Transverse colon (tissue), 4 donors: ENCODE results near the gene SCARF1. TPM values are rescaled to one million over a fixed set of nuclear protein-coding genes. Genes with fewer than 3 reads are reported as not detected.
"Not testable (repeated sequence)": the region's sequence is repeated elsewhere in the genome, so short reads cannot be mapped to it uniquely, and the experiment has no call there.

Experiments
- DNase-seq: peaks from one replicate; pipeline ENCODE4 v3.0.0-alpha.2; 2019
- H3K27ac ChIP-seq, 4 donors: fragments of 200-600 bp; sonication (generic); 2 replicates each; pipeline ENCODE4 v1.5.1; 2016 to 2018; ENCODE audit warnings: inconsistent platforms in 4 of 4
- H3K27me3 ChIP-seq: fragments of 200-600 bp; sonication (generic); 2 replicates; pipeline ENCODE4 v1.5.1; 2017; ENCODE audit warnings: inconsistent platforms
- H3K36me3 ChIP-seq, 4 donors: fragments of 200-600 bp; sonication (generic); 2 replicates each; pipeline ENCODE4 v1.5.1; 2017 to 2019; ENCODE audit warnings: inconsistent platforms in 4 of 4
- H3K4me1 ChIP-seq, 4 donors: fragments of 200-600 bp; sonication (generic); 2 replicates each; pipeline ENCODE4 v1.5.1; 2017 to 2020; ENCODE audit warnings: inconsistent platforms in 4 of 4
- H3K4me3 ChIP-seq, 4 donors: fragments of 200-600 bp; sonication (generic); 1 replicate in 1 of 4; 2 replicates in 3 of 4; pipeline versions ENCODE4 v1.5.1 to v1.6.1; 2017 to 2019; ENCODE audit warnings: inconsistent platforms in 4 of 4
- H3K9me3 ChIP-seq, 2 donors: fragments of 200-600 bp; sonication (generic); 2 replicates each; pipeline ENCODE4 v1.5.1; 2017 to 2019; ENCODE audit warnings: inconsistent platforms in 2 of 2
- CTCF ChIP-seq, 5 experiments: fragments of 200-600 bp in 3 of 5; fragments of 450-650 bp in 2 of 5; sonication (generic) in 3 of 5; IDR thresholded peaks; 1 replicate in 2 of 5; 2 replicates in 3 of 5; pipeline ENCODE4 v1.5.1; 2016 to 2017; ENCODE audit warnings: antibody characterized with exemption in 5 of 5, inconsistent platforms in 3 of 5, mild to moderate bottlenecking in 2 of 5, moderate library complexity in 1 of 5
- EP300 ChIP-seq: sonication (generic); formaldehyde crosslinking; IDR thresholded peaks from one replicate; pipeline ENCODE4 v1.6.1; 2017; ENCODE audit warnings: antibody characterized with exemption, low read depth
- POLR2A ChIP-seq: fragments of 450-650 bp; IDR thresholded peaks from one replicate; pipeline ENCODE4 v1.6.1; 2016; ENCODE audit warnings: antibody characterized with exemption, mild to moderate bottlenecking, moderate library complexity
- POLR2AphosphoS5 ChIP-seq, 3 donors: sonication (generic); formaldehyde crosslinking; IDR thresholded peaks; one replicate each; pipeline ENCODE4 v1.6.1; 2016; ENCODE audit warnings: antibody characterized with exemption in 3 of 3
- WGBS, 2 donors: methylation state at CpG; one replicate each; pipeline ENCODE4 v1.1.5; 2018; ENCODE audit warnings: low coverage in 1 of 2; 5-methylcytosine and 5-hydroxymethylcytosine counted together
- in situ Hi-C, 4 donors: fragments of 200-750 bp; cut with MboI; loops; one replicate each; pipeline versions ENCODE4 v1.15.0 to v1.15.1; 2017; ENCODE audit warnings: low sequenced_read_pairs in 3 of 4, low pct_ligation_motif_present in 1 of 4, low pct_unique_long_range_greater_than_20kb in 1 of 4
- intact Hi-C: fragments of 100-400 bp; cut with DNase I; formaldehyde crosslinking; loops from one replicate; pipeline ENCODE4 v1.15.1; 2023; ENCODE audit warnings: low total_unique reads
- total RNA-seq, 4 donors: library from RNA; depleted of rRNA; stranded (reverse); fragments of >200 nt; gene quantifications; one replicate each; pipeline ENCODE4 v1.1.0, GENCODE V29; 2016

SCARF1 gene
- total RNA-seq, 4 donors from 2014 or later: 11.2 to 63.2 (median 16.3) TPM

DNA sequence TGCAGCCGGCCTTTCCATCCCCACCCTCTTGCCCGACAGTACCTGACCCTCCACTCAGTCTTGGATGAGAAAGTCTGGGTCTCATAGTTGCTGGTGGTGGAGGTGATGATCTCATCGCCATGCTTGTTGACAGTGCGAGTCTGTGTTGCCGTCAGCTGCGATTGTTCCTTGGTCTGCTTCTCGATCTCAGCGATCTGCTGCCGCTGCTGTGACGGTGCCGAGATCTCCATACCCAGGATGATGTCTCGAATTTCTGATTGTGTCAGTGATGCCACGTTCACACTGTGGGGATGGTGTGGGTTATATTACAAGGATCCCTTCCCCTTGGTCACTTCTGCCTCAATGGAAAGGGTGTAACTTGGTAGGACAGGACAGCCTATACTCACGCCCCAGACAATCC lies 8.2 kb upstream of the SCARF1 start:
- in situ Hi-C loops: loop anchor here in 1 of 4 donors (25.0 kb wide), 1 partner anchor 384 kb away; the partner anchor contains the start of genes DPH1, OVCA2 and RTN4RL1
- peaks cover 0 to 76% (median 35%) of the 10 kb centered on the region in 4 donors for H3K36me3 ChIP-seq
- no peaks in the 10 kb centered on the region for H3K27me3 ChIP-seq
- no peak for DNase-seq
- WGBS, 2 donors: 84 to 91% methylated on average over 5 to 14 of the region's 14 CpGs
- peaks cover 10 to 17% (median 16%) of the 10 kb centered on the region in 4 donors for H3K4me1 ChIP-seq
- intact Hi-C loops: loop anchor here (10.0 kb wide), 1 partner anchor 61 kb away; the partner anchor contains the start of gene TLCD2
- no peak for TF ChIP-seq EP300
- TF ChIP-seq POLR2A: no peak
- no peak for TF ChIP-seq POLR2AphosphoS5 (IDR thresholded peaks at IDR 0.05)
- TF ChIP-seq CTCF (IDR thresholded peaks at IDR 0.05): no peak
- no peak overlapping the region for H3K27ac ChIP-seq
- H3K9me3 ChIP-seq: no peaks in the 10 kb centered on the region
- H3K4me3 ChIP-seq: no peak overlapping the region

DNA sequence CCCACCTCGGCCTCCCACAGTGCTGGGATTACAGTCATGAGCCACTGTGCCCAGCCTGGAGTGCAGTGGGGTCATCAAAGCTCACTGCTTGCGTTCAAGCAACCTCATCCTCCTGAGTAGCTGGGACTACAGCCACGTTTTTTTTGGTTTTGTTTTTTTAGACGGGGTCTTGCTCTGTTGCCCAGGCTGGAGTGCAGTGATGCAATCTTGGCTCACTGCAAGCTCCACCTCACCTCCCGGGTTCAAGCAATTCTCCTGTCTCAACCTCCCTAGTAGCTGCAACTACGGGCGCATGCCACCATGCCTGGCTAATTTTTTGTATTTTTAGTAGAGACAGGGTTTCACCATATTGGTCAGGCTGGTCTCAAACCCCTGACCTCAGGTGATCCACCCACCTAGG lies 7.3 kb upstream of the SCARF1 start:
- Histone ChIP-seq H3K4me1 (peaks cover 17 to 26% (median 24%) of the 10 kb centered on the region in 4 donors), H3K36me3 (peaks cover 0 to 66% (median 30%) of the 10 kb centered on the region in 4 donors)
- H3K9me3 ChIP-seq, DNase-seq, H3K4me3 ChIP-seq, H3K27ac ChIP-seq, H3K27me3 ChIP-seq: not testable (repeated sequence)
- intact Hi-C loops: loop anchor here (10.0 kb wide), 1 partner anchor 62 kb away; the partner anchor contains the start of gene TLCD2
- 86 to 94% methylated on average over 6 to 7 of the region's 7 CpGs for WGBS, 2 donors
- in situ Hi-C loops: loop anchor here in 1 of 4 donors (25.0 kb wide), 1 partner anchor 385 kb away; the partner anchor contains the start of genes DPH1, OVCA2 and RTN4RL1

- Histone ChIP-seq H3K4me1 (peaks cover 24 to 35% (median 31%) of the 10 kb centered on the region in 4 donors), H3K4me3 (no peak overlapping the region), H3K9me3 (no peaks in the 10 kb centered on the region), H3K27ac (peak overlapping the region; percentile 97 to 100 (median 100)), H3K27me3 (no peaks in the 10 kb centered on the region), H3K36me3 (peaks cover 0 to 59% (median 25%) of the 10 kb centered on the region in 4 donors)
- no peak for DNase-seq
- intact Hi-C loops (loop anchor here (10.0 kb wide), 1 partner anchor 63 kb away; the partner anchor contains the start of gene TLCD2), in situ Hi-C loops (loop anchor here in 1 of 4 donors (25.0 kb wide), 1 partner anchor 386 kb away; the partner anchor contains the start of genes DPH1, OVCA2 and RTN4RL1)
- WGBS, 2 donors: 93% methylated on average over 4 of the region's 4 CpGs; no CpG with 5 or more reads in 1 of the 2 donors
- TF ChIP-seq POLR2A: no peak
- TF ChIP-seq CTCF (IDR thresholded peaks at IDR 0.05): no peak
- TF ChIP-seq POLR2AphosphoS5 (IDR thresholded peaks at IDR 0.05): no peak
- no peak for TF ChIP-seq EP300
These were observed 6.0 kb upstream of the SCARF1 start for GRCh38 chr17:1651559-1651844.

DNA sequence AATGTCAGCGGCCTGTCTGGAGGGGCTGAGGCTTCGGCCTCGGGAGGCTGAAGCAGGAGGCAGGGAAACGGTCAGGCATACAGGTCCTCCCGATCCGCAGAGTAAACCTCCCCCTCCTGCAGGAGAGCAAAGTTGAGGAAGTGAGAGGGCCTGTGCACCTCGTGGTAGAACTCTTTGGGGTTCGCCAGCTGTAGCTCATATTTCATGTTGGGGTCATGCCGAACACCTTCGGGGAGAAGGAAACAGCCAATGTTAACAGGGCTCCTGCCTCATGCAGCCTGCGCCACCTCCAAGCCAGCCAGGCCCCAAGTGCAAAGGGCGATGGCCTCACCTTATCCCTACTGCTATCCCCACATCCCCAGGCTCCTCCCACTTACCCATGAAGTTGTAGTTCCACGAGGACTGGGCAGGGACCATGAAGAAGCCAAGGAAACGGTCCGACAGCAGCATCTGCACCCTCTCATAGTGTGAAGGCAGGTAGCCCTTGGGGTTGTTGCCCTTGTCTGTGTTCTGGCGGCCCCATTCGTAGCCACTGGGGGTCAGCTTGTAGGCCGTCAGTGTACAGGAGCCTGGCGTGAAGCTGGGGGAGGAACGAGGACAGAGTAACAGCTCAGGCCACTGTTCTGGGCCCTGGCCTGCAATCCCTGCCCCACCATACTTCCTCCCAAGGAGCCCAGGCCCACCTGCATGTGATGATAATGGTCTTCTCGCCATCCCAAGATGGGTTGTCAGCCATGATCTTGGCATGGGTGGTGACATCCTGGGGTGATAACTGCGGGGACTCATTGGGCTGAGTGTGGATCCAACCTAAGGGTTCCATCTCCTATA lies 5.4 kb upstream of the SCARF1 start:
- peak; percentile 54 for DNase-seq

More for the DNA sequence above, 5.4 kb upstream of the SCARF1 start:
- TF ChIP-seq CTCF (IDR thresholded peaks at IDR 0.05): no peak
- TF ChIP-seq POLR2A: peak; percentile 53
- TF ChIP-seq POLR2AphosphoS5 (IDR thresholded peaks at IDR 0.05): peak; percentile 22 to 80 (median 66)
- Histone ChIP-seq H3K4me1 (peaks cover 24 to 35% (median 31%) of the 10 kb centered on the region in 4 donors), H3K36me3 (peaks cover 0 to 53% (median 23%) of the 10 kb centered on the region in 4 donors), H3K4me3 (peak overlapping the region in 2 of 4 donors; percentile 77), H3K27me3 (no peaks in the 10 kb centered on the region), H3K27ac (peak overlapping the region; percentile 97 to 100 (median 100)), H3K9me3 (no peaks in the 10 kb centered on the region)
- intact Hi-C loops (loop anchor here (10.0 kb wide), 1 partner anchor 64 kb away; the partner anchor contains the start of gene TLCD2), in situ Hi-C loops (loop anchor here in 1 of 4 donors (25.0 kb wide), 1 partner anchor 386 kb away; the partner anchor contains the start of genes DPH1, OVCA2 and RTN4RL1)
- WGBS, 2 donors: 71 to 79% methylated on average over 4 to 22 of the region's 22 CpGs
